HG03060 (cell line): ENCODE data around the gene KLHL3.

Source experiments
- ATAC-seq: cut with Tn5 transposase; IDR thresholded peaks from one replicate; pipeline ENCODE4 v1.9.1; 2021; ENCODE audit warnings: low read depth, moderate number of reproducible peaks; ENCODE audit not compliant: unreplicated experiment

Gene KLHL3

GRCh38 chr5:137616046-137616445 lies 119.8 kb downstream of the KLHL3 start:
- ATAC-seq = no peak

- no peak for ATAC-seq
Observed at GRCh38 chr5:137615171-137615775, 120.6 kb downstream of the KLHL3 start.

GRCh38 chr5:137613554-137614265 lies 122.2 kb downstream of the KLHL3 start:
- no peak for ATAC-seq

- ATAC-seq = no peak
Observed at GRCh38 chr5:137612576-137612975, 123.3 kb downstream of the KLHL3 start.

GRCh38 chr5:137611794-137612435 lies 124.0 kb downstream of the KLHL3 start:
- ATAC-seq = no peak

GRCh38 chr5:137611011-137611580 lies 124.8 kb downstream of the KLHL3 start:
- no peak for ATAC-seq

- no peak for ATAC-seq
Observed at GRCh38 chr5:137610598-137610997, 125.3 kb downstream of the KLHL3 start.

- no peak for ATAC-seq
Observed at GRCh38 chr5:137609127-137609526, 126.8 kb downstream of the KLHL3 start.

- ATAC-seq = no peak
Observed at GRCh38 chr5:137607771-137608170, 128.1 kb downstream of the KLHL3 start.

GRCh38 chr5:137606401-137606800 lies 129.5 kb downstream of the KLHL3 start:
- no peak for ATAC-seq

GRCh38 chr5:137605411-137605810 lies 130.5 kb downstream of the KLHL3 start:
- ATAC-seq = no peak

- no peak for ATAC-seq
Observed at GRCh38 chr5:137604348-137605095, 131.4 kb downstream of the KLHL3 start.

- ATAC-seq = no peak
Observed at GRCh38 chr5:137603891-137604290, 132.0 kb downstream of the KLHL3 start.

- no peak for ATAC-seq
Observed at GRCh38 chr5:137603356-137603755, 132.5 kb downstream of the KLHL3 start.

GRCh38 chr5:137602721-137603273 lies 133.1 kb downstream of the KLHL3 start:
- no peak for ATAC-seq

- no peak for ATAC-seq
Observed at GRCh38 chr5:137600721-137601360, 135.0 kb downstream of the KLHL3 start.

- no peak for ATAC-seq
Observed at GRCh38 chr5:137599457-137599856, 136.4 kb downstream of the KLHL3 start.

- ATAC-seq = no peak
Observed at GRCh38 chr5:137598399-137598798, 137.5 kb downstream of the KLHL3 start.

- ATAC-seq = no peak
Observed at GRCh38 chr5:137596941-137597340, 138.9 kb downstream of the KLHL3 start.
